GM12892 (cell line): ENCODE data around the gene PRDX3.

Source experiments
- POLR2A ChIP-seq: IDR thresholded peaks from 2 replicates; pipeline ENCODE4 v1.6.1; 2011; ENCODE audit warnings: low read depth, low read length, control low read depth
- POLR2AphosphoS5 ChIP-seq: IDR thresholded peaks from 2 replicates; pipeline ENCODE4 v1.6.1; 2011; ENCODE audit warnings: low read depth, low read length, control low read depth
- TAF1 ChIP-seq: IDR thresholded peaks from 2 replicates; pipeline ENCODE4 v1.6.1; 2011; ENCODE audit warnings: low read depth, mild to moderate bottlenecking, control low read depth, low read length, borderline replicate concordance

GRCh38 chr10:119206603-119207365 lies 28.2 kb upstream of the PRDX3 start:
- no peak; the same call in 1 of the 2 replicates for TF ChIP-seq POLR2A
- TF ChIP-seq POLR2AphosphoS5 = no peak; the same call in 1 of the 2 replicates
- no peak for TF ChIP-seq TAF1
